Colon (tissue), 2 donors: Measurements from ENCODE around the gene PXDC1.
"Not testable (repeated sequence)": the region's sequence is repeated elsewhere in the genome, so short reads cannot be mapped to it uniquely, and the experiment has no call there.

Experiments
- FAIRE-seq: peaks from 2 replicates; lab custom pipeline; 2012; peaks lifted over from hg19 to GRCh38; lab: Jason Lieb, UNC
- donor health status: control.
- donor health status: control.

The PXDC1 gene

GRCh38 chr6:3731700-3732099 lies 19.8 kb downstream of the PXDC1 start:
- FAIRE-seq = no peak

- FAIRE-seq = no peak
These were observed 21.7 kb downstream of the PXDC1 start for GRCh38 chr6:3729603-3730344.

GRCh38 chr6:3727593-3728108 lies 23.9 kb downstream of the PXDC1 start:
- no peak for FAIRE-seq

- FAIRE-seq = no peak
These were observed 24.5 kb downstream of the PXDC1 start for GRCh38 chr6:3727036-3727435.

GRCh38 chr6:3726421-3726820 lies 25.1 kb downstream of the PXDC1 start:
- no peak for FAIRE-seq

- FAIRE-seq = no peak
These were observed 26.1 kb downstream of the PXDC1 start for GRCh38 chr6:3725145-3726047.

- FAIRE-seq = no peak
These were observed 26.9 kb downstream of the PXDC1 start for GRCh38 chr6:3724451-3725144.

GRCh38 chr6:3723966-3724365 lies 27.5 kb downstream of the PXDC1 start:
- FAIRE-seq = no peak

GRCh38 chr6:3723251-3723650 lies 28.3 kb downstream of the PXDC1 start:
- FAIRE-seq = no peak

GRCh38 chr6:3722785-3723184 lies 28.7 kb downstream of the PXDC1 start:
- no peak for FAIRE-seq

GRCh38 chr6:3721810-3722621 lies 29.5 kb downstream of the PXDC1 start:
- FAIRE-seq = no peak

- FAIRE-seq = not testable (repeated sequence)
These were observed 30.7 kb downstream of the PXDC1 start for GRCh38 chr6:3720770-3721169.

GRCh38 chr6:3719462-3720308 lies 31.8 kb downstream of the PXDC1 start:
- no peak for FAIRE-seq

- no peak for FAIRE-seq
These were observed 33.1 kb downstream of the PXDC1 start for GRCh38 chr6:3718407-3718806.

GRCh38 chr6:3715285-3715684 lies 36.2 kb downstream of the PXDC1 start:
- FAIRE-seq = no peak

GRCh38 chr6:3714768-3715167 lies 36.7 kb downstream of the PXDC1 start:
- no peak for FAIRE-seq

- no peak for FAIRE-seq
These were observed 37.4 kb downstream of the PXDC1 start for GRCh38 chr6:3714111-3714510.

GRCh38 chr6:3712827-3713665 lies 38.5 kb downstream of the PXDC1 start:
- FAIRE-seq = no peak

GRCh38 chr6:3711776-3712175 lies 39.7 kb downstream of the PXDC1 start:
- FAIRE-seq = no peak

GRCh38 chr6:3710403-3710802 lies 41.1 kb downstream of the PXDC1 start:
- no peak for FAIRE-seq
